OCI-LY7 (cell line): ENCODE data around the gene GALNT15.

Experiments
- EZH2phosphoT487 ChIP-seq: fragments of 200-600 bp; sonication (generic); IDR thresholded peaks from 2 replicates; pipeline ENCODE4 v1.6.1; 2018; ENCODE audit warnings: low read depth, borderline replicate concordance, mild to moderate bottlenecking, mixed run types, antibody characterized with exemption, low read length, moderate library complexity, mixed read lengths
- TF ChIP-seq, protein P1 (sequence below): fragments of 200-600 bp; sonication (generic); conservative IDR thresholded peaks from 2 replicates; pipeline ENCODE4 v1.5.1; 2014; ENCODE audit warnings: mild to moderate bottlenecking, antibody characterized with exemption, low read length, moderate library complexity, mixed read lengths

DNA sequence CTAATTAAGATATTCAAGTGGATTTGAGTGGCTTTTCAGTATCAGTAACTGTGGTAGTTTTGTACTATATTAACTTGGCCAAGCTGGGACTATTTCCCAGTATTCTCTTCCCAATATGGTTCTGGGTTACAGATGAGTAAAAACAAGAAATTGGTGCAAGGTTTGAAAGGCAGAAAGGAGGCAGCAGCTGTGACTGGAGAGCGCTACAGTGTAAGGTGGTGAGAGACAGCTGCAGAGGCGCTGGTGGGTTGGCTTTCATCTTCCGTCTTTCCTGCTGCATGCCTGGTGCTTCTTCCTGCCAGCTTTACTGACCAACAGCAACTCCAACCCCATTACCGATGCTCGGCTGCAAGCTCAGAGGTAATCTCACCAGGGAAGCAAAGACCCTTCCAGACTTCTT is 80.4 kb downstream of the GALNT15 start:
- TF ChIP-seq, protein P1, sequence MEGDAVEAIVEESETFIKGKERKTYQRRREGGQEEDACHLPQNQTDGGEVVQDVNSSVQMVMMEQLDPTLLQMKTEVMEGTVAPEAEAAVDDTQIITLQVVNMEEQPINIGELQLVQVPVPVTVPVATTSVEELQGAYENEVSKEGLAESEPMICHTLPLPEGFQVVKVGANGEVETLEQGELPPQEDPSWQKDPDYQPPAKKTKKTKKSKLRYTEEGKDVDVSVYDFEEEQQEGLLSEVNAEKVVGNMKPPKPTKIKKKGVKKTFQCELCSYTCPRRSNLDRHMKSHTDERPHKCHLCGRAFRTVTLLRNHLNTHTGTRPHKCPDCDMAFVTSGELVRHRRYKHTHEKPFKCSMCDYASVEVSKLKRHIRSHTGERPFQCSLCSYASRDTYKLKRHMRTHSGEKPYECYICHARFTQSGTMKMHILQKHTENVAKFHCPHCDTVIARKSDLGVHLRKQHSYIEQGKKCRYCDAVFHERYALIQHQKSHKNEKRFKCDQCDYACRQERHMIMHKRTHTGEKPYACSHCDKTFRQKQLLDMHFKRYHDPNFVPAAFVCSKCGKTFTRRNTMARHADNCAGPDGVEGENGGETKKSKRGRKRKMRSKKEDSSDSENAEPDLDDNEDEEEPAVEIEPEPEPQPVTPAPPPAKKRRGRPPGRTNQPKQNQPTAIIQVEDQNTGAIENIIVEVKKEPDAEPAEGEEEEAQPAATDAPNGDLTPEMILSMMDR: no peak
- no peak for TF ChIP-seq EZH2phosphoT487
